ENCODE measurements around the gene C12orf75.

The C12orf75 gene

GRCh38 chr12:105358789-105359188, 28.3 kb downstream of the C12orf75 start:
- Histone ChIP-seq H3K9ac (ENCODE audit: low read length) (no peak overlapping the region), H3K4me1 (ENCODE audit: control insufficient read depth, low read depth, low read length) (no peaks in the 10 kb centered on the region), H3K4me3 (ENCODE audit: low read length) (no peak overlapping the region)

DNA sequence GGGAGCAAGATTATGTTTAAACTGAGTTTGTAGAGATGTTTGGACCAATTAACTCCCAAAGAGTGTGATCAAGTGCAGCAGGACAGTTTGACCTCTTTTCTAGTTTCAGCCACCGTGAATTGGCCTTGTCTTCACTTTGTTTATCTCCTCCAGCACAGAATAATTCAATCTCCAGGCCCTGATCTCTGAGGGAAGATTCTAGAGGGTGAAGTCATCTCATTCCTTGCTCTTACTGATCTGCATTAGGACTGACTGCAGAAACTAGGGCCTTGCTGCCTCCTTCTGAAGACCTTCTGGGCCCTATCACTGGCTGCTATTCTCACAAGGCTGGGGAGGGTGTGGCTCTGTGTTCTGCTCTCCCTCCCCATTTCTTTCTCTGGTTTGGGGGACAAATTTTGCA, 29.4 kb downstream of the C12orf75 start:
- H3K27me3 ChIP-seq (ENCODE audit: control insufficient read depth, insufficient read depth, low read length) = no peaks in the 10 kb centered on the region
- H3K27ac ChIP-seq (ENCODE audit: low read length) = no peak overlapping the region
- no peak overlapping the region for H3K4me3 ChIP-seq (ENCODE audit: low read length)
- no peak overlapping the region for H3K9ac ChIP-seq (ENCODE audit: low read length)
- no peaks in the 10 kb centered on the region for H3K4me1 ChIP-seq (ENCODE audit: control insufficient read depth, low read depth, low read length)
- H3K36me3 ChIP-seq (ENCODE audit: control insufficient read depth, low read depth, low read length) = no peaks in the 10 kb centered on the region
- H3K9me3 ChIP-seq (ENCODE audit: control insufficient read depth, low read depth, low read length) = no peaks in the 10 kb centered on the region

More at GRCh38 chr12:105358789-105359188, 28.3 kb downstream of the C12orf75 start:
- H3K9me3 ChIP-seq (ENCODE audit: control insufficient read depth, low read depth, low read length) = no peaks in the 10 kb centered on the region
- no peak overlapping the region for H3K27ac ChIP-seq (ENCODE audit: low read length)
- H3K36me3 ChIP-seq (ENCODE audit: control insufficient read depth, low read depth, low read length) = no peaks in the 10 kb centered on the region
- H3K27me3 ChIP-seq (ENCODE audit: control insufficient read depth, insufficient read depth, low read length) = no peaks in the 10 kb centered on the region

- no peaks in the 10 kb centered on the region for H3K4me1 ChIP-seq (ENCODE audit: control insufficient read depth, low read depth, low read length)
- no peak overlapping the region for H3K9ac ChIP-seq (ENCODE audit: low read length)
- no peak overlapping the region for H3K27ac ChIP-seq (ENCODE audit: low read length)
- H3K4me3 ChIP-seq (ENCODE audit: low read length) = no peak overlapping the region
- no peaks in the 10 kb centered on the region for H3K36me3 ChIP-seq (ENCODE audit: control insufficient read depth, low read depth, low read length)
- H3K27me3 ChIP-seq (ENCODE audit: control insufficient read depth, insufficient read depth, low read length) = no peaks in the 10 kb centered on the region
- H3K9me3 ChIP-seq (ENCODE audit: control insufficient read depth, low read depth, low read length) = no peaks in the 10 kb centered on the region
Measured at GRCh38 chr12:105363890-105364289, 33.4 kb downstream of the C12orf75 start.

DNA sequence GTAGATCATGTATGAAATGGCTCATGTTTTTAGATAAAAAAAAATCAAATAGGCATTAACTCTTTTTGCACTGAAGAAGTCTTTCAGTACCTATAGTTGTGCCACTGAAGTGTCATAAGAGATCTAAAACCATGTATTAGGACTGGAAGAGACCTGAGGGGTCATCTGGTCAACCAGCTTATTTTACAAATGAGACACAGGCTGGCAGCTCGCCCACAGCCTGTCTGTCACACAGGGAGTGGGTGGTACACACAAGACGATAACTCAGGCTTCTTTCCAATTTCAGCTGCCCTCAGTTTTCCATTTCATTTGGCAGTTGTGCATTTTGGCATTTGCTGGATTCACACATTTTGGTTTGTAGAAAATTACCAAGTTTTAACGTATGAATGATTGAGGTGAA, 34.7 kb downstream of the C12orf75 start:
- no peaks in the 10 kb centered on the region for H3K36me3 ChIP-seq (ENCODE audit: control insufficient read depth, low read depth, low read length)
- H3K27ac ChIP-seq (ENCODE audit: low read length) = no peak overlapping the region
- no peaks in the 10 kb centered on the region for H3K4me1 ChIP-seq (ENCODE audit: control insufficient read depth, low read depth, low read length)
- H3K27me3 ChIP-seq (ENCODE audit: control insufficient read depth, insufficient read depth, low read length) = no peaks in the 10 kb centered on the region
- H3K4me3 ChIP-seq (ENCODE audit: low read length) = no peak overlapping the region
- H3K9me3 ChIP-seq (ENCODE audit: control insufficient read depth, low read depth, low read length) = no peaks in the 10 kb centered on the region
- no peak overlapping the region for H3K9ac ChIP-seq (ENCODE audit: low read length)

DNA sequence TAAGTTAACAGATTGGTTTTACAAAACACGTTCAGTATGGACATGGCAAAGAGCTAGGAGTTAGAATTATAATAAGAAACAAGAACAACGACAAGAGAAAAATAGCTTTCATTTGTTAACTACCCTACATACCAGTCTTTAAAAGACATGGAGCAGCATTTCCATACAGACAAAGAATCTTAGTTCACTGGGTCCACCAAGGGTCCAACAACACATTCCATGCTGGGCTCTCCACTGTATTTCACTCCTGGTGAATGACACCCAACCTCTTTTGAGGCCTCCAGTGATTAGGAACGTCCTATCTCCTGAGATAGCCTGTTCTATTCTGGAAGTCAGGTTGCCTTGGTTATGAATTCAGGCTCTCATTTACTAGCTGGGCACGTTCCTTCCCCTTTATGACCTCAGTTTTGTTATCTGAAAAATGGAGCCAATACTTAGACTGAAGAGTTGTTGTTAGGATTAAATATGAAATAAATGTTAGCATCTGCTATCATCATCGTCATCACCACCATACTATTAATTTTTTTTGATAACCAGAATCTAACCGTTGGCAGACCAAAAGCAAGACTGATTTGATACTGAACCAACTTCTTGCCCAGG, 37.7 kb downstream of the C12orf75 start:
- no peak overlapping the region for H3K9ac ChIP-seq (ENCODE audit: low read length)
- H3K27ac ChIP-seq (ENCODE audit: low read length) = no peak overlapping the region
- no peaks in the 10 kb centered on the region for H3K9me3 ChIP-seq (ENCODE audit: control insufficient read depth, low read depth, low read length)
- no peaks in the 10 kb centered on the region for H3K36me3 ChIP-seq (ENCODE audit: control insufficient read depth, low read depth, low read length)
- no peaks in the 10 kb centered on the region for H3K4me1 ChIP-seq (ENCODE audit: control insufficient read depth, low read depth, low read length)
- H3K4me3 ChIP-seq (ENCODE audit: low read length) = no peak overlapping the region
- no peaks in the 10 kb centered on the region for H3K27me3 ChIP-seq (ENCODE audit: control insufficient read depth, insufficient read depth, low read length)

- no peak overlapping the region for H3K9ac ChIP-seq (ENCODE audit: low read length)
- H3K4me1 ChIP-seq (ENCODE audit: control insufficient read depth, low read depth, low read length) = no peaks in the 10 kb centered on the region
- H3K9me3 ChIP-seq (ENCODE audit: control insufficient read depth, low read depth, low read length) = no peaks in the 10 kb centered on the region
- no peak overlapping the region for H3K27ac ChIP-seq (ENCODE audit: low read length)
- no peak overlapping the region for H3K4me3 ChIP-seq (ENCODE audit: low read length)
- H3K27me3 ChIP-seq (ENCODE audit: control insufficient read depth, insufficient read depth, low read length) = no peaks in the 10 kb centered on the region
- no peaks in the 10 kb centered on the region for H3K36me3 ChIP-seq (ENCODE audit: control insufficient read depth, low read depth, low read length)
Measured at GRCh38 chr12:105369014-105369413, 38.5 kb downstream of the C12orf75 start.

- no peaks in the 10 kb centered on the region for H3K4me1 ChIP-seq (ENCODE audit: control insufficient read depth, low read depth, low read length)
- H3K9ac ChIP-seq (ENCODE audit: low read length) = no peak overlapping the region
- no peak overlapping the region for H3K4me3 ChIP-seq (ENCODE audit: low read length)
- no peaks in the 10 kb centered on the region for H3K27me3 ChIP-seq (ENCODE audit: control insufficient read depth, insufficient read depth, low read length)
- H3K9me3 ChIP-seq (ENCODE audit: control insufficient read depth, low read depth, low read length) = no peaks in the 10 kb centered on the region
- H3K36me3 ChIP-seq (ENCODE audit: control insufficient read depth, low read depth, low read length) = no peaks in the 10 kb centered on the region
- H3K27ac ChIP-seq (ENCODE audit: low read length) = no peak overlapping the region
Measured at GRCh38 chr12:105374303-105374702, 43.8 kb downstream of the C12orf75 start.

DNA sequence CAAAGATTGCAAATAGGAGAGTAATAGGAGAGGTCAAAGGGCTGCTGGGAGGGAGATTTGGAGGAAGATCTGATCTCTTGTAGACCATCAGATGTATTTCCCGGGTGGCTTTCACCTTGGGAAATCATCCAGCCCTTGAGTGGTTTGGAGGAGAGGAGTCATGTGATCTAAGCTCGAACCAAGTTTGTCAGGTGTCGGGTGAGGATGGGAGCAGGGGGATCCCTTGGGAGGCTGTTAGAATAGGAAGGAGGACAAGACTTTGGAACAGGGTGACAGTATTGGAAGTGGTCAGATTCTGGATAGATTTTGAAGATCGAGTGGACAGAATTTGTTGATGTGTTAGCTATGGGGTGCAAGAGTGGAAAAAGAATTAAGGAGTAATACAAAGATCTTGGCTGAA, 46.6 kb downstream of the C12orf75 start:
- Histone ChIP-seq H3K36me3 (ENCODE audit: control insufficient read depth, low read depth, low read length) (no peaks in the 10 kb centered on the region), H3K9me3 (ENCODE audit: control insufficient read depth, low read depth, low read length) (no peaks in the 10 kb centered on the region), H3K4me3 (ENCODE audit: low read length) (no peak overlapping the region), H3K27me3 (ENCODE audit: control insufficient read depth, insufficient read depth, low read length) (no peaks in the 10 kb centered on the region), H3K9ac (ENCODE audit: low read length) (no peak overlapping the region), H3K4me1 (ENCODE audit: control insufficient read depth, low read depth, low read length) (no peaks in the 10 kb centered on the region), H3K27ac (ENCODE audit: low read length) (no peak overlapping the region)

GRCh38 chr12:105378911-105379310, 48.4 kb downstream of the C12orf75 start:
- no peaks in the 10 kb centered on the region for H3K9me3 ChIP-seq (ENCODE audit: control insufficient read depth, low read depth, low read length)
- H3K4me1 ChIP-seq (ENCODE audit: control insufficient read depth, low read depth, low read length) = no peaks in the 10 kb centered on the region
- H3K4me3 ChIP-seq (ENCODE audit: low read length) = no peak overlapping the region
- H3K27ac ChIP-seq (ENCODE audit: low read length) = no peak overlapping the region
- H3K9ac ChIP-seq (ENCODE audit: low read length) = no peak overlapping the region
- H3K36me3 ChIP-seq (ENCODE audit: control insufficient read depth, low read depth, low read length) = no peaks in the 10 kb centered on the region
- no peaks in the 10 kb centered on the region for H3K27me3 ChIP-seq (ENCODE audit: control insufficient read depth, insufficient read depth, low read length)

DNA sequence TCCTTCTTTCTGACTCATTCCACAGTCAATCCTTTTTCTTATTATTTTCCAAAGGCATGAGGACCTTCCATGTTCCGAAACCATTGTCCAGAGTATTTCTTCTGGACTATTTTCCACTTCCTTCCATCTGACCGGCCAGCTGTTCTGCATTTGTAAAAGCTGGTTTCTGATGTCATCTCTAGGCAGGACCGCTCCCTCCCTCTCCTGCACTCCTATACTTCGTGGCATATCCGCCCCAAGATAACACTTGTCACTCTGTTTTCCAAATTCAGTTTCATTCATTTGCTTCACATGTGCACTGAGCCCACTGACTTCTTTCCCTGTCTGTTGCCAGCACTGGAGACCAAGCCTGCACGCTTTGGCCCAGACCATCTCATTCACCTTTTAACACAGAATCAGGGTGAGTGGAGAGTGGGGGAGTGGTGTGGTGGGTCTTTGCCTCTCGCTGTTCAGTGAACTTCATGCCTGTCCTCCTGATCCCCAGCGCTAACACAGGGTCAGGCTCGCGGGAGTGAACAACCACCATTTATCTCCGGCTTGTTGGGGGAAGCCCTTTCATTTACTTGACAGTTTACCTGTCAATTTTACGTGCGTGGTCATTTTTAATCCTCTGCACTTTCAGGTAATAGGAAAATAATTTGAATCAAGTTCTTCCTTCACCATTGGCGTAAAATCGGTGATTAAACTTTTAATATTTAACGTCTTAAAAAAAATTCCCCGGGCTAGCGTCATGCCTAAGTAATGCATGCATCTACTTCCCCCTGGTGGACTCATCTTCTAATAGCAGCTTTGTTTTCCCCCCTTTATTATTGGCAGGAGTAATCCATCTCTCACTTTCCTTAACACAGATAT, 52.5 kb downstream of the C12orf75 start:
- Histone ChIP-seq H3K9me3 (ENCODE audit: control insufficient read depth, low read depth, low read length) (no peaks in the 10 kb centered on the region), H3K4me3 (ENCODE audit: low read length) (peak overlapping the region; percentile 28), H3K36me3 (ENCODE audit: control insufficient read depth, low read depth, low read length) (no peaks in the 10 kb centered on the region), H3K4me1 (ENCODE audit: control insufficient read depth, low read depth, low read length) (no peaks in the 10 kb centered on the region), H3K27ac (ENCODE audit: low read length) (no peak overlapping the region), H3K9ac (ENCODE audit: low read length) (no peak overlapping the region), H3K27me3 (ENCODE audit: control insufficient read depth, insufficient read depth, low read length) (no peaks in the 10 kb centered on the region)

DNA sequence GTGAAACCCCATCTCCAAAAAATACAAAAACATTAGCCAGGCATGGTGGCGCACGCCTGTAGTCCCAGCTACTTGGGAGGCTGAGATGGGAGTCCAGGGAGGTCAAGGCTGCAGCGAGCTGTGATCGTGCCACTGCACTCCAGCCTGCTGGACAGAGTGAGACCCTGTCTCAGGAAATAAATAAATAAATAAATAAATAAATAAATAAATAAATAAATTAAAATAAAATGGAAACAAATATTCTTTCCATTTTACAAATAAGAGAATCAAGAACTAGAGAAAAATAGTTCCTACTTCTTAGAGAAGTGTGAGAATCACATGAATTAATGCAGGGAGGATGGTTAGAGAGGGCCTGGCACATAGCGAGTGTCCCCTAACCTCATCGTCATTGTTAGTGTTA, 53.7 kb downstream of the C12orf75 start:
- Histone ChIP-seq H3K36me3 (ENCODE audit: control insufficient read depth, low read depth, low read length) (no peaks in the 10 kb centered on the region), H3K27me3 (ENCODE audit: control insufficient read depth, insufficient read depth, low read length) (no peaks in the 10 kb centered on the region), H3K4me1 (ENCODE audit: control insufficient read depth, low read depth, low read length) (no peaks in the 10 kb centered on the region), H3K9me3 (ENCODE audit: control insufficient read depth, low read depth, low read length) (no peaks in the 10 kb centered on the region), H3K27ac (ENCODE audit: low read length) (no peak overlapping the region), H3K9ac (ENCODE audit: low read length) (no peak overlapping the region), H3K4me3 (ENCODE audit: low read length) (no peak overlapping the region)

All from iPS-18a (cell line).